ENCODE measurements around the gene DBNDD1.

GRCh38 chr16:90034504-90034903 is 15.2 kb upstream of the DBNDD1 start:
- TF ChIP-seq YY1 (IDR thresholded peaks at IDR 0.05; ENCODE audit: insufficient read depth, insufficient read length) (no peak), ZNF274 (IDR thresholded peaks at IDR 0.05; ENCODE audit: low read depth, low read length) (no peak)
